ENCODE measurements around the gene SWAP70.

SWAP70 gene

GRCh38 chr11:9616858-9617257, 47.0 kb upstream of the SWAP70 start:
- H3K4me3 ChIP-seq (ENCODE audit: low read length) = peak overlapping the region; percentile 71

GRCh38 chr11:9617940-9618339, 45.9 kb upstream of the SWAP70 start:
- peak overlapping the region; percentile 98 for H3K27ac ChIP-seq (ENCODE audit: low read depth, low read length)
- H3K4me1 ChIP-seq (ENCODE audit: control insufficient read depth, low read length) = peaks cover 84% of the 10 kb centered on the region
- H3K27me3 ChIP-seq (ENCODE audit: control insufficient read depth, low read length) = no peaks in the 10 kb centered on the region
- 0 out of 2 replicates have a peak overlapping the region, but pooled peaks have one; percentile 1 for H3K4me3 ChIP-seq (ENCODE audit: low read length)
- no peaks in the 10 kb centered on the region for H3K9me3 ChIP-seq (ENCODE audit: control insufficient read depth, insufficient read depth, low read length)
- peaks cover 58% of the 10 kb centered on the region for H3F3A ChIP-seq (ENCODE audit: control insufficient read depth, insufficient read depth)
- H3K4me2 ChIP-seq (ENCODE audit: low read length) = peak overlapping the region; percentile 85
- no peaks in the 10 kb centered on the region for H3K9me2 ChIP-seq (replicated peaks; ENCODE audit: control insufficient read depth, low read length)
- H3K36me3 ChIP-seq (ENCODE audit: control insufficient read depth, low read length) = peaks cover 12% of the 10 kb centered on the region
- peaks cover 34% of the 10 kb centered on the region for H3K79me2 ChIP-seq (ENCODE audit: control insufficient read depth, low read length)
- H4K20me1 ChIP-seq (ENCODE audit: control insufficient read depth, insufficient read depth, low read depth, low read length) = no peaks in the 10 kb centered on the region
- TF ChIP-seq CTCF (IDR thresholded peaks at IDR 0.05; ENCODE audit: low read depth, low read length, poor library complexity, severe bottlenecking) (no peak), EZH2phosphoT487 (IDR thresholded peaks at IDR 0.05; ENCODE audit: borderline replicate concordance, low read length) (no peak)

More at GRCh38 chr11:9616858-9617257, 47.0 kb upstream of the SWAP70 start:
- H3K27ac ChIP-seq (ENCODE audit: low read depth, low read length) = peak overlapping the region; percentile 98
- H3F3A ChIP-seq (ENCODE audit: control insufficient read depth, insufficient read depth) = peaks cover 66% of the 10 kb centered on the region
- no peaks in the 10 kb centered on the region for H3K27me3 ChIP-seq (ENCODE audit: control insufficient read depth, low read length)
- H3K9me3 ChIP-seq (ENCODE audit: control insufficient read depth, insufficient read depth, low read length) = no peaks in the 10 kb centered on the region
- TF ChIP-seq CTCF (IDR thresholded peaks at IDR 0.05; ENCODE audit: low read depth, low read length, poor library complexity, severe bottlenecking) (no peak), EZH2phosphoT487 (IDR thresholded peaks at IDR 0.05; ENCODE audit: borderline replicate concordance, low read length) (no peak)
- peaks cover 12% of the 10 kb centered on the region for H3K36me3 ChIP-seq (ENCODE audit: control insufficient read depth, low read length)
- H3K9me2 ChIP-seq (replicated peaks; ENCODE audit: control insufficient read depth, low read length) = no peaks in the 10 kb centered on the region
- H3K4me2 ChIP-seq (ENCODE audit: low read length) = peak overlapping the region; percentile 85
- H3K4me1 ChIP-seq (ENCODE audit: control insufficient read depth, low read length) = peaks cover 94% of the 10 kb centered on the region
- H4K20me1 ChIP-seq (ENCODE audit: control insufficient read depth, insufficient read depth, low read depth, low read length) = no peaks in the 10 kb centered on the region
- H3K79me2 ChIP-seq (ENCODE audit: control insufficient read depth, low read length) = peaks cover 37% of the 10 kb centered on the region

- Histone ChIP-seq H3K27me3 (ENCODE audit: control insufficient read depth, low read length) (no peaks in the 10 kb centered on the region), H3K4me2 (ENCODE audit: low read length) (peak overlapping the region; percentile 85), H3K9me2 (replicated peaks; ENCODE audit: control insufficient read depth, low read length) (no peaks in the 10 kb centered on the region), H3F3A (ENCODE audit: control insufficient read depth, insufficient read depth) (peaks cover 50% of the 10 kb centered on the region), H3K36me3 (ENCODE audit: control insufficient read depth, low read length) (peaks cover 12% of the 10 kb centered on the region), H3K79me2 (ENCODE audit: control insufficient read depth, low read length) (peaks cover 34% of the 10 kb centered on the region), H4K20me1 (ENCODE audit: control insufficient read depth, insufficient read depth, low read depth, low read length) (no peaks in the 10 kb centered on the region), H3K4me1 (ENCODE audit: control insufficient read depth, low read length) (peaks cover 77% of the 10 kb centered on the region), H3K9me3 (ENCODE audit: control insufficient read depth, insufficient read depth, low read length) (no peaks in the 10 kb centered on the region), H3K4me3 (ENCODE audit: low read length) (peak overlapping the region; percentile 70), H3K27ac (ENCODE audit: low read depth, low read length) (peak overlapping the region; percentile 98)
- TF ChIP-seq CTCF (IDR thresholded peaks at IDR 0.05; ENCODE audit: low read depth, low read length, poor library complexity, severe bottlenecking) = no peak
- no peak for TF ChIP-seq EZH2phosphoT487 (IDR thresholded peaks at IDR 0.05; ENCODE audit: borderline replicate concordance, low read length)
Measured at GRCh38 chr11:9619004-9619403, 44.9 kb upstream of the SWAP70 start.
